GM12873 (cell line): ENCODE measurements around the gene TEKT3.

ENCODE experiments used
- CTCF ChIP-seq: IDR thresholded peaks from 2 replicates; pipeline ENCODE4 v1.5.1; 2012; ENCODE audit warnings: low read depth, mild to moderate bottlenecking, moderate library complexity, low read length, control low read depth; ENCODE audit not compliant: insufficient read depth; ENCODE audit errors: missing control alignments

Gene TEKT3

GRCh38 chr17:15341385-15341849 is at the start of gene TEKT3:
TEKT3 (minus strand) TSS chr17:15341597; CDS start chr17:15331585, 10,012 bp downstream.
- no peak for TF ChIP-seq CTCF

- TF ChIP-seq CTCF, result no peak
These were observed 47.1 kb upstream of the TEKT3 start for GRCh38 chr17:15388356-15389041.

DNA sequence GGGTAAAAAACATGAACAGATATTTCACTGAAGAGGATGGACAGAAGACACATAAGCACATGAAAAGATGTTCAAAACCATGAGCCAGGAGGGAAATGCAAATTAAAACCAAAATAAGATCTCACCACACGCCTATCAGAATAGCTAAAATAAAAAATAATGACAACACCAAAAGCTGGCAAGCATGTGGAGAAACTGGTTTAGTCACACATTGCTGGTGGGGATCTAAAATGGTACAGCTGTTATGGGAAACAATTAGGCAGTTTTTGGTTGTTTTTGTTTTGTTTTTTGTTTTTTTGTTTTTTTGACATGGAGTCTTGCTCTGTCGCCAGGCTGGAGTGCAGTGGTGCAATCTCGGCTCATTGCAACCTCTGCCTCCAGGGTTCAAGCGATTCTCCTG is 44.7 kb upstream of the TEKT3 start:
- no peak for TF ChIP-seq CTCF

GRCh38 chr17:15385305-15385704 is 43.9 kb upstream of the TEKT3 start:
- no peak for TF ChIP-seq CTCF

DNA sequence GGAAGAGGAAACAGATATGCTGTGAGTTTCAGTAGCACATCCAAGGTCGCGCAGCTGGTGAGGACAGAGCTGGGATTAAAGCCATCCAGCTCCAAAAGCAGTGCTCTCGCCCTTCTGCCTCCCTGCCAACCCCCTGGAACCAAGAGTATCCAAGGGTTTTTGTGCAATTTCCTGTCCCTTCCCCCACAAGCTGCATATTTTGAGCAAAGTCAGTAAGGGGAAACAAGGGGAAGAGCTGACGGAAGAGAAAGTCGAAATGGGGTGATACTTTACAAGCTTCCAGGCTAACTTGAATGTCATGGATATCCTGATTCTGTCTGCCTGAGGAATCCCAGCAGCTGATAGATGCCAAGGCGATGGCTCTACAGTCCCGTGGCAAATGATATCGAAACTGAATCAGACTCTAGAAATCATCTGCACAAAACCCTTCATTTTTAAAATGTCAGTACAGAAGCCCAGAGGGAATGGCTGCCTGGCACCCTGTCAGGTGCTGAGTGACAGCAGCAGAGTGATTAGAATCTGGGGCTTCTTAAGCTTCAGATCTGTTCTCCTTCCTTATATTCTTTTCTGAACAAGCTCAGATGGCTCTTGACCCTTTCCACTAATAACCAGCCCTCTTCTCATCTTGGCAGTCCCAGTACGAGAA is 42.9 kb upstream of the TEKT3 start:
- TF ChIP-seq CTCF, result no peak

DNA sequence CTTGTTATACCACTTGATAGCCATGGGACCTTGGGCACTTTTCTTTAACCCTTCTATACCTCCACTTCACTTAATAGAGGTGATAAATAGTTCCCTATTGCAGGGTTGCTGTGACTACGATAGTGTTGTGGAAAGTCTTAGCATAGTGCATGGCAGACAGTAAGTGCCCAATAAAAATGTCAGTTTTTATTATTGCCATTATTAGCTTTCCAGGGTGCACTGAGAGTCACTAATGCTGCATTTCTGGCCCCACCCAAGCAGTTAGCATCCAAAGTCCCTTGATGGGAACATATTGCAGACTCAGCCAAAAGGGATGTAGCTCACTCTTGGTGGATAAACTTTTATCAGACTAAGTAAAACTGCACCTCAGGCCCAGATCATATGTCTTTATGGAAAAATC is 41.5 kb upstream of the TEKT3 start:
- no peak for TF ChIP-seq CTCF

- TF ChIP-seq CTCF, result no peak
These were observed 40.3 kb upstream of the TEKT3 start for GRCh38 chr17:15381707-15382106.
